Retinal pigment epithelial cell (primary cell): ENCODE measurements around the gene NACA.
"Not testable (repeated sequence)": the region's sequence is repeated elsewhere in the genome, so short reads cannot be mapped to it uniquely, and the experiment has no call there.

ENCODE experiments used
- DNase-seq: peaks from one replicate; pipeline ENCODE4 v3.0.0-alpha.2; 2010; ENCODE audit warnings: low read depth
- H3K4me3 ChIP-seq: 2 replicates; pipeline ENCODE4 v1.5.1; 2011; ENCODE audit warnings: mild to moderate bottlenecking, low read length, control low read depth, moderate library complexity
- CTCF ChIP-seq: conservative IDR thresholded peaks from 2 replicates; pipeline ENCODE4 v1.5.1; 2011; ENCODE audit warnings: low read depth, low read length, control low read depth, inconsistent platforms

NACA gene

GRCh38 chr12:56763753-56764657, 38.9 kb upstream of the NACA start:
- no peak for DNase-seq
- H3K4me3 ChIP-seq: no peak overlapping the region
- no peak for TF ChIP-seq CTCF

DNA sequence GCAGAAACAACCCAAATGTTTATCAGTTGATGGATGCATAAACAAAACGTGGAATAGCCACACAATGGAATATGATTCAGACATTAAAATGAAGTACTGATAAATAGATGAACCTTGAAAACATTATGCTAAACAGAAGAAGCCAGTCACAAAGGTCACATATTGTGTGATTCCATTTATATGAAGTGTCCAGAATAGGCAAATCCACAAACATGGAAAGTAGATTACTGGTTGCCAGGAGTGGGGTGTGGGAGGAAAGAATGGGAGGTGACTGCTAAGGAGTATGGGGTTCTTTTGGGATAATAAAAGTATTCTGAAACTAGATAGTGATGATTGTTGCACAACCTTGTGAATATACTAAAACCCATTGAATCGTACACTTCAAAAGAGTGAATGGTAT, 36.7 kb upstream of the NACA start:
- DNase-seq: no peak
- no peak for TF ChIP-seq CTCF

DNA sequence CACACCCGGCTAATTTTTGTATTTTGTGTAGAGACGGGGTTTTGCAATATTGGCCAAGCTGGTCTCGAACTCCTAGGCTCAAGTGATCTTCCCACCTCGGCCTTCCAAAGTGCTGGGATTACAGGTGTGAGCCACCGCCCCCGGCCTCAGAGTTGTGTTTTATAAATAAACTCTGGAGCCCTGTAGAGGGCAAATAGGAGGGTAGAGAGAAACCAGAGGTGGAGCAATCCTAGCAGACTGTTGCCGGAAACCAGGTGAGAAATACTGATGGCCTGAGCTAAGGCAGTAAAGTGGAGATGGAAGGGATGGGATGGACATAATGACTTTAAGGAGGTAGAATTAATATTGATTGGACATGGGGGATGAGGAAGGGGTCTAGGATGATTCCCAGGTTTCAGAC, 35.4 kb upstream of the NACA start:
- no peak for TF ChIP-seq CTCF
- no peak for DNase-seq
- H3K4me3 ChIP-seq: no peak overlapping the region

More for the DNA sequence above, 36.7 kb upstream of the NACA start:
- no peak overlapping the region for H3K4me3 ChIP-seq

GRCh38 chr12:56759263-56759908, 34.3 kb upstream of the NACA start:
- no peak for TF ChIP-seq CTCF
- H3K4me3 ChIP-seq: no peak overlapping the region
- DNase-seq: no peak

DNA sequence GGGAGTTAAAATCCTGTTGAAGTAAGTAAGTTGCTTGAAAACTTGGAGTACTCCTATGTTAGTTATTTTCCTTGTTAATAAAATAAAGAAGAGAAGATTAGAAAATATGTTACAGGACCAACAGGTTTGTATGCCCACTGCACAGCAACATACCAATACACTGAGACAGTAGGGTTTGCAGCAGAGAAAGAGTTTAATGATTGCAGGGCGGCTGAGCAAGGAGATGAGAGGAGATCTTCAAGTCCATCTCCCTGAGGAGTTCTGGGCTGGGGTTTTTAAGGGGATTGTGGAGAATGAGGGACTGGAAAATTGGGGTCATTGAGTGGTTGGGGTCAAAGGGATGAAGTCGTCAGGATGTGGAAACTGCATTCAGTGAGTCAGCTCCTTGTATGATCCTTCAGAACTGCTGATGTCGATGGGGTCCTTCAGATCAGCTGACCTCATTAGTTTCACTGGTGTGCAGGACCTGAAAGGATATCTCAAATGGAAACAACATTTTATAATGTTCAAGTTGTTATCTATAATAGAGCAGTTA, 33.7 kb upstream of the NACA start:
- no peak for TF ChIP-seq CTCF
- DNase-seq: no peak
- H3K4me3 ChIP-seq: no peak overlapping the region

DNA sequence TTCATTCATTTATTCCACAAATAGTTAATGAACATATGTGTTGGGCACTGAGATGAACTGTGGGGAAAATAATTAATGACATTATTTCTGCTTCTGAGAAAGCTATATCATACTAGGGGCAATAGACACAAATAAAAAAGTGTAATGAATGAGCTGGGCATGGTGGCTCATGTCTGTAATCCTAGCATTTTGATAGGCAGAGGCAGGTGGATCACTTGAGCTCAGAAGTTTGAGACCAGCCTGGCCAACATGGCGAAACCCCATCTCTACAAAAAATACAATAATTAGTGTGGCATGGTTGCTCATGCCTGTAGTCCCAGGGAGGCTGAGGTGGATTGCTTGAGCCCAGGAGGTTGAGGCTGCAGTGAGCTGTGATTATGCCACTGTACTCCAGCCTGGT, 32.9 kb upstream of the NACA start:
- DNase-seq, H3K4me3 ChIP-seq: not testable (repeated sequence)

- no peak for TF ChIP-seq CTCF
- no peak overlapping the region for H3K4me3 ChIP-seq
- DNase-seq: no peak
These were observed 28.5 kb upstream of the NACA start for GRCh38 chr12:56753566-56753965.
